Superior temporal gyrus (tissue), 1 donor: ENCODE measurements around the gene NKTR.
"Not testable (repeated sequence)": the region's sequence is repeated elsewhere in the genome, so short reads cannot be mapped to it uniquely, and the experiment has no call there.

Experiments
- DNase-seq: peaks from one replicate; pipeline ENCODE4 v3.0.0-alpha.2; 2016; ENCODE audit errors: extremely low spot score

NKTR gene

GRCh38 chr3:42600111-42600957, at the start of gene NKTR:
Gene NKTR (plus strand): TSS chr3:42600686. CDS start chr3:42601007, 321 bp downstream.
- DNase-seq = peak; percentile 95

GRCh38 chr3:42552830-42553229, 47.7 kb upstream of the NKTR start:
- DNase-seq = no peak

GRCh38 chr3:42556089-42556632, 44.3 kb upstream of the NKTR start:
- no peak for DNase-seq

DNA sequence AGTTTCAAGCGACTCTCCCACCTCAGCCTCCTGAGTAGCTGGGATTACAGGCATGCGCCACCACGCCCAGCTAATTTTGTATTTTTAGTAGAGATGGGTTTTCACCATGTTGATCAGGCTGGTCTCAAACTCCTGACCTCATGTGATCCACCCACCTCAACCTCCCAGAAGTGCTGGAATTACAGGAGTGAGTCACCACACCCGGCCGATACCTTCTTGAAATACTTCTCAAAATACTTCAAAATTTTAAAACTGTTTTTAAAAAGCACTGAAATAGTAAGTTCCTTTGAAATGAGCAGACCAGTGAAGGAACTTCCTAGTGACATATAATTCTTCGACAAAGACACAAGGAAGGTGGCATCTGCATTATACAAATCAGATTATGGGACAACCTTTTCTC, 43.7 kb upstream of the NKTR start:
- DNase-seq = not testable (repeated sequence)

DNA sequence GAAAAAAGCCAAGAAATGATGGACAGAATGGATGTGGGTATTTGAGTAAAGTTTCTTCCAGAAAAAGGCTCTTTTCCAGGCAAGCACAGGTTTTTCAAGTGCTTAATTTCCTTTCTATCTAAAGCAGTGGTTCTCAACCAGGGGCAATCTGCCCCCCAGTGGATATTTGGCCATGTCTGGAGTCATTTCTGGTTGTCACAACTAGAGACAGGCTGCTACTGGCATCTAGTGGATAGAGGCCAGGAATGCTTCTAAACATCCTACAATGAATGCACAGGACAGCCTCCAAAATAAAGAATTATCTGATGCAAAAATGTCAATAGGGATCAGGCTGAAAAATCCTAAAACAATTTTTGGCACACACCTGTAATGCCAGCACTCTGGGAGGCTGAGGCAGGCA, 42.6 kb upstream of the NKTR start:
- no peak for DNase-seq

GRCh38 chr3:42562047-42562907, 38.2 kb upstream of the NKTR start:
- no peak for DNase-seq

- no peak for DNase-seq
Observed at GRCh38 chr3:42569593-42570142, 30.8 kb upstream of the NKTR start.

DNA sequence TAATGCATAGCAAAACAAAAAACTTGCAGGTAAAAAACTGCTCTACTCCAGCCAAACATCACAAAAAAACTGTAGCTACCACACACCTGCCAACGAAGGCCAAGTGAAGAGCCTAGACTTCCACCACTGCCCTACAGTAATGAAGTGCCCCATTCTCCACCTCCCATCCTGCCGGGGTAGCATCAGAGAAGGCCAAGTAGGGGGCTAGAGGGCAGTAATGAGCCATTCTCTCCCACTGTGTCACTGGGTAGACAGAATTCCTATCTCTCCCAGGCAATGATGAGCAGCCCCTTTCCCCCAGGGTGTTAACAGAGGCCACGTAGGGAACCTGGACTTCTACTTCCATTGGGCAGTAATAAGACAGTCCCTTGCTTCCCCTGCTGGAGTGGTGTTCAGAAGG, 28.2 kb upstream of the NKTR start:
- DNase-seq = peak; percentile 68

DNA sequence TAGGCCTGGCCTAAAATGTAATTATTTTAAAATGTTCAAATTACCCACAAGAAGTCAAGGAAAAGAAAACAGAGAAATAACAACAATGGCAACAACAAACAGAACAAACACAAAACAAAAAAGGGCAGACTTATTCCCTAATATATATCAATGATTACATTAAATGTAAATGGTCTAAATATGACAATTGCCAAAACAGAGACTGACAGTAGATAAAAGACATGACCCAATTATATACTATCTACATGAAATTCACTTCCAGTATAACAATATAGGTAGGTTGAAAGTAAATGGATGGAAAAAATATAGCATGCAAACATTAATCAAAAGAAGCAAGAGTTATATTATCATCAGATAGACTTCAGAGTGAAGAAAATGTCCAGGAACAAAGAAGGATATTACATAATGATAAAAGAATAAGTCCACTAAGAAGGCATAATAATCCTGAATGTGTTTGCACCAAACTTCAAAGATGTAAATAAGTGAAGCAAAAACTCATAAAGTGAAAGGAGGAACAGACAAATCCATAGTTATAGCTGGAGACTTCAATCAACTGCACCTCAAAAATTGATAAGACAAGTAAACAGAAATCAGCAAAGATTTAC, 25.2 kb upstream of the NKTR start:
- no peak for DNase-seq

DNA sequence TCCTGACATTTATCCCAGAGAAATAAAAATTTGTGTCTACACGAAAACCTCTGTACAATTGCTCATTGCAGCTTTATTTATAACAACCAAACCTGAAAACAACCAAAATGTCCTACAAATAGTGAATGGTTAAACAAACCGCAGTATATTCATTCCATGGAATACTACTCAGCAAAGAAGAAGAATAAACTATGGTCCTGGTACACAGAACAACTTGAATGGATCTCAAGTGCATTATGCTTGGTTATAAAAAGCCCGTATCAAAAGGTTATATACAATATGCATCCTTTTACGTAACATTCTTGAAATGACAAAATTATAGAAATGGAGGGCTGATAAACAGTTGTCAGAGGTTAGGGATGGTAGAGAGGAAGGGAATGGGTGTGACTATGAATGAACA, 22.4 kb upstream of the NKTR start:
- no peak for DNase-seq

DNA sequence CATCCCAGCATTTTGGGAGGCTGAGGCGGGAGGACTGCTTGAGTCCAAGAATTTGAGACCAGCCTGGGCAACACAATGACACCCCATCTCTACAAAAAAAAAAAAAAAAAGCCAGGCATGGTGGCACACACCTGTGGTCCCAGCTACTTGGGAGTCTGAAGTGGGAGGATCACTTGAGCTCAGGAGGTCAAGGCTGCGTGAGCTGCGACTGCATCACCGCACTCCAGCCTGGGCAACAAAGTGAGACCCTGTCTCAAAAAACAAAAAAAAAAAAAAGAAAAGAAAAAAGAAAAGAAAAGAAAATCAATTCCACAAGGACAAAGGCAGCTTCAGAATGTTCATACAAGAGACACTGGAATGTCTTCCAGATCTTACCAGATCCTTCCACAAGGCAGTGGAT, 21.1 kb upstream of the NKTR start:
- DNase-seq = not testable (repeated sequence)

DNA sequence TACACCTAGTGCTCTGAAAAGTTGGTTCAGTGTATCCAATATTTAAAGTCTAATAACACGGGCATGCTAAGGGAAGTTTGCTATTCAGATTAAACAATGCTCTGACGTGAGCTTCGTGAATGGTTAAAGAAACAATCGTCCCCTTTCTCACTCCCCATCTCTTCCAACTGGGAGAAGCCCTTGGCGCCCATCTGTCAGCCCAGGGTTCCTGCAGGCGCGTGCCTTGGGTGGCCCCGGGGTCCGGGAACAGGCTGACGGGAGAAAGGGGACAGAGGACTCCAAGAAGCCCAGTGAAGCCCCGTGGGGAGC, 19.1 kb upstream of the NKTR start:
- DNase-seq = no peak

- peak; percentile 94 for DNase-seq
Observed at GRCh38 chr3:42581709-42582473, 18.6 kb upstream of the NKTR start, which contains the start of gene SEC22C. Gene SEC22C (minus strand): TSS chr3:42581967. CDS start chr3:42569046, 12,921 bp downstream.

- no peak for DNase-seq
Observed at GRCh38 chr3:42582474-42583070, 17.9 kb upstream of the NKTR start.

DNA sequence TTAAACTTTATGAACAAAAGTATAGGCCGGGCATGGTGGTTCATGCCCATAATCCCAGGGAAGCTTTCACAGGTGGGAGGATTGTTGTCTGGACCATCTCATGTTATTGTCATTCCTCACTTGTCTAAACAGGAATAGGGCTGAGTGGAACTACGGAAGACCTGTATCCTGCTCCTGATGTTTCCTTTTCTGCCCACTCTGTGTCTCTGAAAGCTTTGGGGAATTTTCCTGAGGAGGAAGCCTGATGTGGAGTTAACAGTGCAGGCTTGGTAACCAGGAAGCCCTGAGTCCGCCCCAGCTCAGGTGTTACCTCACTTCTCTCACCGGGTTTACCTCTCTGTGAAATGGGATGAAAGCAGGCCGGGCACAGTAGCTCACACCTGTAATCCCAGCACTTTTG, 11.9 kb upstream of the NKTR start:
- no peak for DNase-seq

GRCh38 chr3:42589382-42590109, 10.9 kb upstream of the NKTR start:
- no peak for DNase-seq

DNA sequence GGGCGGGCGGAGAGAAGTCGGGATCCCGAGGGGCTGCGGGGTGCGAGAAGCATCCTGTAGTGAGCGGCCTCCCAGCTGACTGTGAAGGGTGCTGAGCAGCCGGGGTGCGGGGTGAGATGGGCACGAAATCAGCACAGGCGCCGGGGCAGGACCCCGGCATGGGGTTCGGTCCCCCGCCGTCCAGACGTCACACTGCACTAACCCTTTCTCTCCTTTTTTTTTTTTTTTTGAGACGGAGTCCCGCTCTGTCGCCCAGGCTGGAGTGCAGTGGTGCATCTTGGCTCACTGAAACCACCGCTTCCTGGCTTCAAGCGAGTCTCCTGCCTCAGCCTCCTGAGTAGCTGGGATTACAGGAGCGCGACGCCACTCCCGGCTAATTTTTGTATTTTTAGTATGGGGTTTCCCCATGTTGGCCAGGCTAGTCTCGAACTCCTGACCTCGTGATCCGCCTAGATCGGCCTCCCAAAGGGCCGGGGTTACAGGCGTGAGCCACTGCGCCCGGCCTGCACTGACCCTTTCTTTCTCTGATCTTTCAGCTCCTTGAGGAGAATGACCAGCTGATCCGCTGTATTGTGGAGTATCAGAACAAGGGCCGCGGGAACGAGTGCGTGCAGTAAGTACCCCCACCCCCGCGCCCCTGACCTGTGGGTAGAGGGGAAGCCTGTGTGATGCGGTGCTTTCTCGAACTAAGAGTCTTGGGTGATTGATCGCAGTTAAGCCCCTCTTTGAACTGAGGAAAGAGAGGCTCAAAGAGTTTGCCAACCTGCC, 9.3 kb upstream of the NKTR start:
- no peak for DNase-seq

DNA sequence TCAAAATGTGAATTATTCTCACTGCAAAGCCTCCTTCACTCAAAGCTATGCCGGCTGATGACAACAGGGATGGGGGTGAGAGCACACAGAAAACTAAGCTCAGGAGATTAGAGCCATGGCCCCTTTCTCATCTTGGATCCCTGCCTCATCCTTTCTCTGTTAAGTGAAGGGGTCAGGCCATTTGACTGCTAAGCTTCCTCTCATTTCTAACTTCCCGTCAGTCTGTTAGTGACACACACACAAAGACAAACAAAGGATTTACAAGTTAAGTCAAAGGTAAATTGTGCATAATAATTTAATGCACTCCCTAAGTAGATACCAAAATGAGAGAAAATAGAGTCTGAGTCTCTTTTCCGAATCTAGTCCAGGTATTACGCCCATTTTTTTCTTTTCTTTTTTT, 8.7 kb upstream of the NKTR start:
- DNase-seq = no peak

DNA sequence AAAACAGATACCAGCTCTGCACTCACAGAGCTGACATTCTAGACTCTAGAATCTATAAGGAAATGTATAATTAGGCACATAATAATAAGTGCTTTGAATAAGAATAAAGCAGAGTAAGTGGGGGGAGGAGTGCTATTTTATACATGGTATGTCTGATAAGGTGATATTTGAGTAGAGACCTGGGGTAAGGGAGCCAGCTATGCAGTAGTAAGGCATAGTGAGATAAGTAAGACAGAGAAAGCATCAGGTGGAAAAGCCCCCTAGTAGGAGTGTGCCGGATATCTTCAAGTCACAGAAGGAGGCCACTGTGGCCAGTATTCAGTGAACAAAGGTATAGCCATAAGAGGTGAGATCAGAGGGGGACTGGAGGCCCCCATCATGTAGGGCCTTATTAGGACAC, 6.9 kb upstream of the NKTR start:
- DNase-seq = no peak
